Natural killer cell (primary cell): ENCODE data around the gene NPAS3. TPM values are rescaled to one million over a fixed set of nuclear protein-coding genes. Genes with fewer than 3 reads are reported as not detected.

Source experiments
- ATAC-seq, 3 donors: fragments of 150-1000 bp in 2 of 3; fragments of 200-7000 bp in 1 of 3; cut with Tn5 transposase; 1 replicate in 1 of 3; 2 replicates in 2 of 3; pipeline ENCODE4 v1.10.0; 2021; ENCODE audit warnings: mild to moderate bottlenecking in 2 of 3, moderate library complexity in 2 of 3
- DNase-seq, 2 donors: peaks; one replicate each; pipeline versions ENCODE4 v3.0.0 to v3.0.0-alpha.2; 2013 to 2021; ENCODE audit warnings: mixed read lengths in 1 of 2
- H3K27ac ChIP-seq: one replicate; pipeline ENCODE4 v1.5.1; 2013; ENCODE audit warnings: mild to moderate bottlenecking, low read length
- H3K27me3 ChIP-seq: one replicate; pipeline ENCODE4 v1.6.1; 2013; ENCODE audit warnings: low read length; ENCODE audit not compliant: control insufficient read depth, insufficient read depth
- H3K36me3 ChIP-seq: one replicate; pipeline ENCODE4 v1.6.1; 2013; ENCODE audit warnings: low read length; ENCODE audit not compliant: control insufficient read depth, insufficient read depth
- H3K4me1 ChIP-seq: one replicate; pipeline ENCODE4 v1.6.1; 2013; ENCODE audit warnings: low read length; ENCODE audit not compliant: control insufficient read depth, insufficient read depth
- H3K4me3 ChIP-seq: one replicate; pipeline ENCODE4 v1.5.1; 2013; ENCODE audit warnings: low read length
- H3K9me3 ChIP-seq: one replicate; pipeline ENCODE4 v1.6.1; 2013; ENCODE audit warnings: low read length; ENCODE audit not compliant: control insufficient read depth, insufficient read depth
- H3K27ac Mint-ChIP-seq, 2 donors: one replicate each; pipeline ENCODE4 v1.8.0; 2022; ENCODE audit warnings: mild to moderate bottlenecking in 2 of 2, mixed read lengths in 2 of 2, moderate library complexity in 1 of 2
- H3K27me3 Mint-ChIP-seq, 2 donors: one replicate each; pipeline ENCODE4 v1.8.0; 2022; ENCODE audit warnings: low read depth in 2 of 2, mixed read lengths in 2 of 2
- H3K36me3 Mint-ChIP-seq: one replicate; pipeline ENCODE4 v1.8.0; 2022; ENCODE audit warnings: mixed read lengths
- H3K4me1 Mint-ChIP-seq, 2 donors: one replicate each; pipeline ENCODE4 v1.8.0; 2022; ENCODE audit warnings: mixed read lengths in 2 of 2
- H3K4me3 Mint-ChIP-seq: one replicate; pipeline ENCODE4 v1.8.0; 2022; ENCODE audit warnings: mild to moderate bottlenecking, moderate library complexity, mixed read lengths
- H3K9me3 Mint-ChIP-seq, 2 donors: one replicate each; pipeline ENCODE4 v1.8.0; 2022; ENCODE audit warnings: mixed read lengths in 2 of 2
- WGBS: methylation state at CpG from one replicate; pipeline ENCODE4 v1.1.7; 2013; ENCODE audit warnings: missing lambda C conversion rate; ENCODE audit not compliant: insufficient coverage; 5-methylcytosine and 5-hydroxymethylcytosine counted together
- intact Hi-C: fragments of 100-400 bp; cut with micrococcal nuclease; formaldehyde crosslinking; loops from one replicate; pipeline ENCODE4 v1.14.2; 2022
- total RNA-seq, 4 donors: library from RNA; stranded (reverse); fragments of 120-200 nt in 1 of 4; gene quantifications; one replicate each; pipeline versions ENCODE4 v1.2.3 to v1.2.4, GENCODE V29; 2013 to 2022
- TF ChIP-seq, protein P1 (sequence below): fragments of 200-600 bp; IDR thresholded peaks from one replicate; pipeline ENCODE4 v1.8.0; 2022; ENCODE audit warnings: antibody characterized with exemption

Gene NPAS3
- total RNA-seq, 3 donors from 2014 or later (not counting 1 experiment from before 2014, with no cell fraction given): not detected

DNA sequence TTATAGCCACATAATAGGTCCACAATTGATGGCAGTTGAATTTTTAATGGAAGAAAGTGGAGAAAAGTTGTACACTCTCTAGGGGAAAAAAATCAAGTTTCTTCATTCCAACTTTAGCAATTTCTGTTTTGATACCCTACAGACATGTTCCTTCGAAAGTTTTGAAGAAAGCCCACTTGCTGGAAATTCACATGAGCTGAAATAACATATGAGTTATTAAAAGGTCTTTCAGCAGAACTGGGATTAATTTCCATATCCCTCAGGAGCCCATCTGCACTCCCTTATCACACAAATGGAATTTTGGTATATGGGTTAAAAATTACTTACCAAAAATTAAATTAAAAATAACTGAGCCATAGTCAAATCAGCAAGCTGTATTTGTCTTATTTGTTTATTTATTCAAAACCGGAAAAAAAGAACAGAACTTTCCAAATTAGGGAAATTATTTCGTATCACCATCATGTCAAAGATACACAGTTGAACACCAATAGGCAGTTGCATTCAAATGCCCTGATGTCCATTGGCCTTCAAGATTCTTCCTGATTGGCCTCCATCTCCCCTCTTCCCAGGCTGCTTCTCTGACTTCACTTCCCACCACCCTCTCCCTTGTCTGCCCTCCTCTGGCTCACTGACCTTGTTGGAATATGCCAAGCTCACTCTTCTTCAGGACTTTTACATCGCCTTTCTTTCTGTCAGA, 566.7 kb downstream of the NPAS3 start:
- Histone ChIP-seq H3K9me3 (no peaks in the 10 kb centered on the region), H3K36me3 (no peaks in the 10 kb centered on the region), H3K27ac (no peak overlapping the region), H3K4me1 (no peaks in the 10 kb centered on the region), H3K27me3 (no peaks in the 10 kb centered on the region), H3K4me3 (no peak overlapping the region)
- Mint-ChIP-seq H3K27me3 (no peaks in the 10 kb centered on the region), H3K4me1 (no peaks in the 10 kb centered on the region), H3K4me3 (no peak overlapping the region), H3K36me3 (no peaks in the 10 kb centered on the region), H3K9me3 (peaks cover 11% of the 10 kb centered on the region in 2 donors), H3K27ac (no peak overlapping the region)
- ATAC-seq (no peak), DNase-seq (no peak)
- intact Hi-C loops: no loop called here
- WGBS: 86% methylated on average over 3 of the region's 4 CpGs
- TF ChIP-seq, protein P1, sequence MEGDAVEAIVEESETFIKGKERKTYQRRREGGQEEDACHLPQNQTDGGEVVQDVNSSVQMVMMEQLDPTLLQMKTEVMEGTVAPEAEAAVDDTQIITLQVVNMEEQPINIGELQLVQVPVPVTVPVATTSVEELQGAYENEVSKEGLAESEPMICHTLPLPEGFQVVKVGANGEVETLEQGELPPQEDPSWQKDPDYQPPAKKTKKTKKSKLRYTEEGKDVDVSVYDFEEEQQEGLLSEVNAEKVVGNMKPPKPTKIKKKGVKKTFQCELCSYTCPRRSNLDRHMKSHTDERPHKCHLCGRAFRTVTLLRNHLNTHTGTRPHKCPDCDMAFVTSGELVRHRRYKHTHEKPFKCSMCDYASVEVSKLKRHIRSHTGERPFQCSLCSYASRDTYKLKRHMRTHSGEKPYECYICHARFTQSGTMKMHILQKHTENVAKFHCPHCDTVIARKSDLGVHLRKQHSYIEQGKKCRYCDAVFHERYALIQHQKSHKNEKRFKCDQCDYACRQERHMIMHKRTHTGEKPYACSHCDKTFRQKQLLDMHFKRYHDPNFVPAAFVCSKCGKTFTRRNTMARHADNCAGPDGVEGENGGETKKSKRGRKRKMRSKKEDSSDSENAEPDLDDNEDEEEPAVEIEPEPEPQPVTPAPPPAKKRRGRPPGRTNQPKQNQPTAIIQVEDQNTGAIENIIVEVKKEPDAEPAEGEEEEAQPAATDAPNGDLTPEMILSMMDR: no peak

DNA sequence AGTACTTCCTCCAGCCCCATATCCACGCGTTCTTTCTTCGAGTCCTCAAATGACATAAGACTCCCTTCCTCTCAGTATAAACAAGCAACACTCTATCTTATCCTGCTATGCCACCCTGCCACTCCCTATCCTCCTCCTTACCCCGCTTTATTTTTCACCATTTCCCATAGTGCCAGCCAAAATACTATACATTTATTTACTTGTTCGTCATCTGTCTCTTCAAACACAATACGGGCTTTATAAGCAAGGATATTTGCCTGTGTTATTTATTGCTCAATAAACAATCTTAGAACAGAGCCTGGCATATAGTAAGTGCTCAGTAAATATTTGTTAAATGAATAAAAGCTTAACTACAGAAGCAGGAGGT, 567.3 kb downstream of the NPAS3 start:
- H3K27ac ChIP-seq: no peak overlapping the region
- intact Hi-C loops: no loop called here
- no peaks in the 10 kb centered on the region for H3K4me1 ChIP-seq
- DNase-seq (no peak), ATAC-seq (no peak)
- no peaks in the 10 kb centered on the region for H3K36me3 Mint-ChIP-seq
- WGBS: 89% methylated on average over 6 of the region's 6 CpGs
- H3K9me3 ChIP-seq: no peaks in the 10 kb centered on the region
- no peaks in the 10 kb centered on the region for H3K27me3 ChIP-seq
- no peaks in the 10 kb centered on the region for H3K36me3 ChIP-seq
- H3K4me3 ChIP-seq: no peak overlapping the region
- H3K4me1 Mint-ChIP-seq: no peaks in the 10 kb centered on the region
- TF ChIP-seq, protein P1: no peak
- peaks cover 11% of the 10 kb centered on the region in 2 donors for H3K9me3 Mint-ChIP-seq
- no peak overlapping the region for H3K4me3 Mint-ChIP-seq
- H3K27me3 Mint-ChIP-seq: no peaks in the 10 kb centered on the region
- no peak overlapping the region for H3K27ac Mint-ChIP-seq

DNA sequence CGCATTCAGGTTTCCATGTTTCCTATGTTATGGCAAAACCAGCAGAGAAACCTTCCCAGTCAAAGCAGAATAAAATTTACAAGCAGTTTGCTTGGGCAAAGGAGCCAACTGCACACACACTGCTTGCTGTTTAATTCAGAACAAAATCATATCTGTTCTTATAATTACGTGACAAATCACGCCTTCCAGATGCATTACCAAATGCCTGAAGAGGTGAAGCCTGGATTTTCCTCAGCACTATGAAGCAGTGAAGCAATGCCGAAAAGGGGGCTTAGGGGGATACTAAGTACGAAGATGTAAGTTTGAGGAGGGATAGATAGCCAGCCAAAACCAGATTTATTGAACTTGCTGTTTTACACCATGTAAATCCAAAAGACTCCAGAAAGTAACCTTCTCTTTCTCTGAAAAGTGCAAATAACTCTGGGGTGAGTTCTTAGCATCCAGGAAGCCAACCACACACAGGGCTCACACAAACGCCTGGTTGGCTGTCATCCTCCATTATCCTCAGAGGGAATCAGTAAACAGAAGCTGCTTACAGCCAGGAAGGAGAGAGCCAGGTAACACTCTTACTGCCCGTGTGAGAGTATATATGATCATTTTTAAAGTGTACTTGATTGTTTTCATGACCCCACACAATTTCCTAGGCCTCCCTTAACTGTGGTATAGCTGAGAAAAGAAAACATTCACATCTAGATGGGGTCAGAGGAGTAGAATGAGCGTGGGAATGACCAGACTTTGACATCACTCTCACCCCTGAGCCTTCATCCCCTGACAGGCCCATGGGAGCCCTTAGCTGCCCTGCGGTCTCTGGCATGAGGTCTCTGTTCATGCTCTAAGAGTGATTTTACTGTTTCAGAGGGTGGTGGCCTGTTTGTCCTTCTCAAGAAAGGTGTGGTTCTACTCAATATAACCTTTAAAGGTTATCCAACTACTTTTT, 569.7 kb downstream of the NPAS3 start:
- H3K27ac Mint-ChIP-seq: no peak overlapping the region
- Histone ChIP-seq H3K27me3 (no peaks in the 10 kb centered on the region), H3K27ac (no peak overlapping the region), H3K4me3 (no peak overlapping the region), H3K9me3 (no peaks in the 10 kb centered on the region), H3K36me3 (no peaks in the 10 kb centered on the region), H3K4me1 (no peaks in the 10 kb centered on the region)
- H3K9me3 Mint-ChIP-seq: peaks cover 5 to 8% of the 10 kb centered on the region in 2 donors
- H3K4me3 Mint-ChIP-seq: no peak overlapping the region
- intact Hi-C loops: no loop called here
- 90% methylated on average over 7 of the region's 9 CpGs for whole genome bisulfite sequencing
- H3K4me1 Mint-ChIP-seq: no peaks in the 10 kb centered on the region
- DNase-seq (no peak), ATAC-seq (no peak)
- H3K27me3 Mint-ChIP-seq: no peaks in the 10 kb centered on the region
- H3K36me3 Mint-ChIP-seq: no peaks in the 10 kb centered on the region
- TF ChIP-seq, protein P1: no peak
